GM12872 (cell line): Measurements from ENCODE around the gene PRKACG.

Experiments
- TF ChIP-seq, protein P1 (sequence below): IDR thresholded peaks from 3 replicates; pipeline ENCODE4 v1.5.1; 2011; ENCODE audit warnings: low read depth, mild to moderate bottlenecking, low read length, moderate library complexity; ENCODE audit not compliant: insufficient read depth

PRKACG gene

GRCh38 chr9:68978501-68978900 is 35.4 kb downstream of the PRKACG start:
- TF ChIP-seq, protein P1, sequence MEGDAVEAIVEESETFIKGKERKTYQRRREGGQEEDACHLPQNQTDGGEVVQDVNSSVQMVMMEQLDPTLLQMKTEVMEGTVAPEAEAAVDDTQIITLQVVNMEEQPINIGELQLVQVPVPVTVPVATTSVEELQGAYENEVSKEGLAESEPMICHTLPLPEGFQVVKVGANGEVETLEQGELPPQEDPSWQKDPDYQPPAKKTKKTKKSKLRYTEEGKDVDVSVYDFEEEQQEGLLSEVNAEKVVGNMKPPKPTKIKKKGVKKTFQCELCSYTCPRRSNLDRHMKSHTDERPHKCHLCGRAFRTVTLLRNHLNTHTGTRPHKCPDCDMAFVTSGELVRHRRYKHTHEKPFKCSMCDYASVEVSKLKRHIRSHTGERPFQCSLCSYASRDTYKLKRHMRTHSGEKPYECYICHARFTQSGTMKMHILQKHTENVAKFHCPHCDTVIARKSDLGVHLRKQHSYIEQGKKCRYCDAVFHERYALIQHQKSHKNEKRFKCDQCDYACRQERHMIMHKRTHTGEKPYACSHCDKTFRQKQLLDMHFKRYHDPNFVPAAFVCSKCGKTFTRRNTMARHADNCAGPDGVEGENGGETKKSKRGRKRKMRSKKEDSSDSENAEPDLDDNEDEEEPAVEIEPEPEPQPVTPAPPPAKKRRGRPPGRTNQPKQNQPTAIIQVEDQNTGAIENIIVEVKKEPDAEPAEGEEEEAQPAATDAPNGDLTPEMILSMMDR: no peak

DNA sequence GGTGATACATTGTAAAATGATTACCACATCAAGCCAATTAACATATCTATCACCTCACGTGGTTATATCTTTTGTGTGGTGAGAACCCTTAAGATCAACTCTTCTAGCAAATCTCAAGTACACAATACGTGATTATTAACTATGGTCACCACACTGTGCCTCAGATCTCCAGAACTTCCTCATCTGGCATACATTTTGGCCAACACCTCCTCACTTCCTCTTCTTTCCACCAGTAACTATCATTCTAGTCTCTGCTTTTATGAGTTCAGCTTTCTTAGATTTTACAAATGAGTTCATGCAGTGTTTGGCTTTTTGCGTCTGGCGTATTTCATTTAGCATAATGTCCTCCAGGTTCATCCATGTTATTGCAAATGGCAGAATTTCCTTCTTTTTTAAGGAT is 35.8 kb downstream of the PRKACG start:
- TF ChIP-seq, protein P1: no peak

GRCh38 chr9:68975365-68976043 is 38.4 kb downstream of the PRKACG start:
- TF ChIP-seq, protein P1: no peak

GRCh38 chr9:68974901-68975300 is 39.0 kb downstream of the PRKACG start:
- TF ChIP-seq, protein P1: no peak

DNA sequence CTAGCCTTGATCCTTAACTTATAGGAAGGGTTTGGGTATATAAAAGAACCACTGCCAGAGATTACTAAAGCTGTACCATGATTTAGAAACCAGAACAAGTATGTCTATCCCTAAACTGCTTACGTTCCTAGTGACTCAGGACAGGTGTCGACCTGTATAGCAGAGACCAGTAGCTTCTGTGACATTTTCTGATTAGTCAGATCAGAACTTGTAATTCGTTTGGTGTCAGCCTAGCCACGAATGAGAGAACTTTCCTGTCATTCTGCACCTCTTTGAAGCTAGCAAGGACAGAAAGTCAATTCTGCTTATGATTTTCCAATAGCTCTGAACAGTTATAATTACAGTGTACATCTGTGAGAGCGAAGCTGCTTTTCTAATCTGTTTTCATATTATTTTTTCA is 39.5 kb downstream of the PRKACG start:
- TF ChIP-seq, protein P1: no peak

DNA sequence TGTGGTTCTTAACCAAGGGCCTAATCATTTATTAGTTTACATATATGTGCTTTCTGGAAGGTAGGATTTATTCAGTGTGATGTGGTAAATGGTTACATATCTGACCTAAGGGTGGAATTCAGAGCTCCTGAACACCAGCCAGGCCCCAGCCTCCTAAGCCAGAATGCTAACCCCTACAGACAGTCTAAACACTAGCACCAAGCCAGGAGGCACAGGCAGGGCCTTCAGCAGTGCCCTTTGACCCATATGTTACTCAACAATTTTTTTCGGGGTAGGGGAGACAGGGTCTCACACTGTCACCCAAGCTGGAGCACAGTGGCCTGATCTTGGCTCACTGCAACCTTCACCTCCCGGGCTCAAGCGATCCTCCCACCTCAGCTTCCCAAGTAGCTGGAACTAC is 40.3 kb downstream of the PRKACG start:
- TF ChIP-seq, protein P1: no peak

DNA sequence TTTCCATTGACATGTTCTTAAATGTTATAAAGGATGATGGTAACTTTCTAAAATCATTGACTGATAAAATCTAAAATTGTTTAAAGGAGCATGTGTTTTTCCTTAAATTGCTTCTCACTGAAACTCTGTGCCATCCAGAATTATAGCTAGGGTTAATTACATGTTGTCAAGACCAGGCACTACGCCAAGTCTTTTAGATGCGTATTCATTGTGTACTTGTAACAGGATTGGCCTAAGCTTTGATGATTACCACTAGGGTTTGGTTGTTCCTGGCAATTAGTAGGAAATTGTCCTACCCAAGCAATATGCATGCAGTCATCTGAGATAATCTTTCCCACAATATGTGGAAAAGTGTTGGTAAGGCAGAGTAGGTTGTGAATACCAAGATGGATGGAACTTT is 43.8 kb downstream of the PRKACG start:
- TF ChIP-seq, protein P1: no peak
